IPS DF 4.7 (cell line): ENCODE data around the gene YPEL5.
"Not testable (repeated sequence)": the region's sequence is repeated elsewhere in the genome, so short reads cannot be mapped to it uniquely, and the experiment has no call there.

Experiments used
- DNase-seq: peaks from one replicate; pipeline ENCODE4 v3.0.0-alpha.2; 2013; ENCODE audit warnings: low spot score; ENCODE audit errors: extremely low read depth

The YPEL5 gene

DNA sequence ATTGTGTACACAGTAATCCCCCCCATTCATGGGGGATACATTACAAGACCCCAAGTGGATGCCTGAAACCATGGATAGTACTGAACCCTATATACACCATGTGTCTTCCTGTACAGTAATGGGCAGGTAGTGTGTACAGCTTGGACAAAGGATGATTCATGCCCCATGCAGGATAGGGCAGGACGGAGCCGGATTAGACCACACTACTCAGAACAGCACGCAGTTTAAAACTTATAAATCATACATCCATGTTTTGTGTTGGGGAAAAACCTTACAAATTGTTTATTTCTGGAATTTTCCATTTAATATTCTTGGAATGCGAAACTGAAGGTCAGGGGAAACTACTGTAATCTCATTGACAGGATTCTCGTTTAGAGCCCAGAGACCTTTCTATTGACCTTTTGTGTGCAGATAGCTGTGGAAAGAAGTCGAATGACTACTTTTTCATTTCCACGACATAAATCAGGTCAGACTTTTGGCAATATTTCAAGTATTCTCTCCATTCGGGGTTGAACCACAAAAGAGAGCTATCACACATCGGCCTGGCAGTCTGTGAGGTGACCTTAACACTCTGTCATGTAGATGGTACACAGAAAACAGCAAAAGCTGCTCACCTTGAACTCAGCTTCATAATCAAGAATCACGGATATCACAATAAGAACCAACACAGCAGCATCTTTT lies 9.9 kb upstream of the YPEL5 start:
- no peak for DNase-seq

DNA sequence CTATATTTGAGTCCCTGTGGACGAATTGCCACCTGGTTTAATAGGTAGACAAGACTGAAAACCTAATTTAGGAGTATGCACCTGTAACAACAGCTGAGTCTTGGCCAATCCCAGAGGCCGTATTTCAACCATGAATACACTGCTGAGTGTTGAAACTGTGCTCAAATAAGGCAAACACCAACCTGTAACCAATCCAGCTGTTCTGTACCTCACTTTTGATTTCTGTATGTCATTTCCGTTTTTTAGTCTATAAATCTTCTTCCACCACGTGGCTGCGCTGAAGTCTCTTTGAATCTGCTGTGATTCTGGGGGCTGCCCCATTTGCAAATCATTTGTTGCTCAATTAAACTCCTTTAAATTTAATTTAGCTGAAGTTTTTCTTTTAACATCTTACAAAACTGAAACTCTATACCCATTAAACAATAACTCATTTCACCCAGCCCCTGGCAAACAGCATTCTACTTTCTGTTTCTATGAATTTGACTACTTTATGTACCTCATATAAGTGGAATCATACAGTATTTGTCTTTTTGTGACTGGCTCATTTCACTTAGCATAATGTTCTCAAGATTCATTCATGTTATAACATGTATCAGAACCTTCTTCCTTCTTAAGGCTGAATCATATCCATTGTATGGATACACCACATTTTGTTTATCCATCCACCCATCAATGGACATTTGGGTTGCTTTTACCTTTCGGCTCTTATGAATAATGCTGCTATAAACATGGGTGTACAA lies 7.5 kb upstream of the YPEL5 start:
- DNase-seq = no peak

DNA sequence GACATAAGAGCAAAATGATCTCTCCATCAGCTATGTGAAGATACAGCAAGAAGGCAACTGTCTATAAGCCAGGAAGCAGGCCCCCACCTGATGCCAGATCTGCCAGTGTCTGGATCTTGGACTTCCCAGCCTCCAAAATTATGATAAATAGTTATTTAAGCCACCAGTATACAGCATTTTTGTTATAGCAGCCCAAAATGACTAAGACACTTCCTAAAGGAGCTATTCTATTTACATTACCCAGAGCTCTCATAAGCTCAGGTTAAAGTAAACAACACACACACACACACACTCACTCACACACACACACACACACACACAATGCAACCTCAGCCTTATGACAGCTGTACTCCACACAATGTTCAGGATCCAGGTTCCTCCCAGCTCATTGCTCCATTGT lies 5.7 kb upstream of the YPEL5 start:
- no peak for DNase-seq

DNA sequence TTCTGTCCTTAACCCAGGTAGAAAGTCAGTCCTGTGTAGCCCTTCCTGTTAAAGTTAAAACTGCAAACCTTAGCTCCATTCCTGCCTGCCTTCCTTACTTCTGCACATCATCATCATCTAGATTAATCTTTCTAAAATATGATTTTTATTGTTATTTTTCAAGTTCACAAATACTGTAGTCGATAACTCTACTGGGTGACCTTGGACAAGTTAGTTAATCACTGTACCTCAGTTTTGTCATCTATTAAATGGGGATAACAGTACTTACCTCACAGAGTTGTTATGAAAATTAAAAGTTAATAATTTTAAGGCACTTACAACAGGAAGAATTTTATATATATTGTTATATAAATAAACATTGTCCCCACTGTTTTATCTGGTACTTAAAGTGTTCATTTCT lies 2.5 kb upstream of the YPEL5 start:
- no peak for DNase-seq

DNA sequence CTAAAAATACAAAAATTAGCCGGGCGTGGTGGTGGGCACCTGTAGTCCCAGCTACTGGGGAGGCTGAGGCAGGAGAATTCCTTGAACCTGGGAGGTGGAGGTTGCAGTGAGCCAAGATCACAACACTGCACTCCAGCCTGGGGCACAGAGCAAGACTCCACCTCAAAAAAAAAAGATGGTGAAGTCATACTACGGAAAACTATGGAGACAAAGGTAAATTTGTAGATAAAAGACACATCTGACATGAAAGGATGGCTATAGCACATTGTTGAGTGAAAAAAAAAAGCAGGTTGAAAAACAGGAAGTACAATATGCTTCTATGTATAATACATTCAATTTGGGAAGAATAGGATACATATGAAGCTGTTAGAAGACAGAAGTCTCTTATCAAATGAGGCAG lies 1.9 kb upstream of the YPEL5 start:
- DNase-seq = not testable (repeated sequence)

DNA sequence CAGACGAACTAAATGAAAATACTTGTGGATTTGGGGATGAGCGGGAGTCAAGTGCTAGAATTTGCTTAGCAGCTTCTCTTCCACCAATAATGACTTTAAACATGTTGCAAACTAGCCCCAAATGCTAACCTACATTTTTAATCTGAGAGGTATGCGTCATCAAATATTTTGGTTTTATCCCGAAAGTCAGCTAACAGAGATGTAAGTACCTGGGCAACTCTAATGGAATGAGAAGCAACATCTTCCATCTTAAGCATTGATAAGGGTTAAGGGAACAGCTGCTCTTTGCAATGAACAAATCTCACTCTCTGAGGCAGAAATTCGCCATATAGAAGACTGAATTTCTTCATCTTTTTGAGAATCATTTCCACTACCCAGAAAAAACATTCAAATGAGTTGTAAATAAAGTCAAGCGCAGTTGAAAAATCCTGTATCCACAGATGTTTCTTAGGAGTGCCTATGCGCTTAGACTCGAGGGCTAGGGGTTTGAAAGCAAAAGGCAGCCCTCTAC lies 926 bp upstream of the YPEL5 start:
- no peak for DNase-seq

DNA sequence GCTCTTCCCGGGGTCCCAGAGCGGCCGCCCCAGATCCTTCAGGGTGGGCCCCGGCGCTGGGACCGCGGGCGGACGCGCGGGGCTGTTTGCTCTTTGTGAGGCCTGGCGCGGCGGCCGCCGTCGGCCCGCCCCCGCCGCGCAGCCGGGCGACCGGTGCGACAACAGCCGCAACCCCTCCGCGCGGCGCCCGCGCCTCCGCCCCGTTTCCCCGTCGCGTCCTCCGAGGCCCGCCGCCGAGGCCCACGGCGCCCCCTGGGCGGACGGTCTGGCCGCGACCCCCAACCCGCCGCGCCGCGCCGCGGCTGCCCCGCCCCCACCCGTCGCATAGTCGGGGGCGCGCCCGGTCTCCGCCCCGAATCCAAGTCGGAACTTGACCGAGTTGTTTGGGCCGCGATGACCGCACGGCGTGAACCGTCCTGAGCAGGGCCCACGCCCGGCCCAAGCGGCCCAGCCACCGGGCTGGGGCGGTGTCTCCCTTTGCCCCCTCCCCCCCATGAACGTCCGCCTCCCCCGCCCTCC lies 448 bp downstream of the YPEL5 start:
- DNase-seq = no peak

DNA sequence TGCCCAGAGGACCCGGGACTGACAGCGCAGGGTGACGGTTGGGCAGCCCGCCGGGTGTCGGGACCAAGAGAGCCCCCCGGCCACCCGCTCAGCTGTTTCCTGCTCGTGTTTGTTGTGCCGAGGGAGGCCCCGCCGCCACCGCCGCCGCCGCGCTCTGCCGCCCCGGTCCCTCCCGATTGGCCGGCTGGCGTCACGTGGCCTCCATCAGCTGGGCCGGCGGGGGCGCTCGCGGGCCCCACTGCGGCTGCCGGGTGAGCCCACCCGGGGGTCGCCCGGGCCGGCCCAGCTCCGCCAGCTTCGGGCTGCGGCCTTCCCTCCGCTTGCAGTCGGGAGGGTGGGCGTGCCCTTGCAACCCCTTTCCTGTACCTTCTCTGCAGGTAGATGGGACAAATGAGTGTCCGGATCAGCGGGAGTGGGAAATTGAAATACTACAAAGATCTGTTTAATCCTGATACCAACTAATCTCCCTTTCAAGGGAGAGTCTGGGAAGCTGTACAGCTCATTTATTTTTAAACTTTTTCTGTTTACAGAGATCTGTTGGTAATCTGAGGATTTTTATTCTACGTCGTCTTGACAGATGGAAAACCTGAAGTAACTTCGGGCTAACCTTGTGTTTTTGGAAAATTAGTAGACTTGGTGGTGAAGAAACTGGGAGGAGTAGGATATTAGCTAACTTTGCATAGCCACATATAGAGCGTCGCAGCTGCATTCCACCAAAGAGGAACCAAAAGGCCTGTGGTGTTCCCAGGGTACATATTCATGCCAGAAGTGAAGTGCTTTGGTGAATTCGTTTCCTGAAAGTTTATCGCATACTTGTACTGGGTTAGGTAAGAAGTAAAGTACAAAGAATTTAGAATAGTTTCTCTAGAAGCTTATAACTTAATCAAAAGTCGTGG lies 1.2 kb downstream of the YPEL5 start:
- no peak for DNase-seq

DNA sequence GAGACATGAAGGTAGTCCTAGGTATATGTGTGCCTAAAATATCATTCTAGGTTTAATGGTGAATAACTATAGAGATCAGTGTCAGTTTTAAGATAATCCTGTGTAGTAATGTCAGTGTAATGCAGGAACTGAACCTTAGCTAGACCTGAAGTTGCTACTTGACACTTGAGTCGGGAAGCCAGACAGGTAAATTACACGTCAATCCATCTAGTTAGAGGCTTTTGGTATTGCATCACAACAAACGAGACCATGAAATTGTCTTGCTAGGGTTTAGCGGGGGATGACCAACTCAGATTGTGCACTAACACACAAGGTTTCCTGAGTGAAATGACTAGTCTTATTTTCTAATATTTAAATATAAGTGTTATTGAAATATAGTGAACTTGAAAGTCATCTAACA lies 2.0 kb downstream of the YPEL5 start:
- DNase-seq = no peak

DNA sequence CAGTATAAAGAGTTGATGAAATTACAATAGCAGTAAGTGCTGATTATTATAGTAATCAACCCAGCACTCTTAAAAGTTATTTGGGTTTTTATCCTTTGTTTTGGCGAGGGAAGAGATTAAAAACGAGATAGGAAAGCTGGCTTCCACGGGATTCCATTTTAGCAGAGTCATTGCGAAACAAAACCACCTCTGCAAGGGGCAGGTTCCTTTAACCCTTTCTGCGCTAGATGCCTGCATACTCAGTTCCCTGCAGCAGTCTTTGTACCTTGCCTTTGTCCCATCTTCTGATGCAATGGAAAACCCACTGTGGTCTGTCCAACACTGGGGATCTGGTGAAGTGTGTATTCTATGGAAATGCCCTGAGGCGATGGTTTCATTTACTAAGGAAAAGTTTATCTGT lies 2.7 kb downstream of the YPEL5 start:
- DNase-seq = no peak

DNA sequence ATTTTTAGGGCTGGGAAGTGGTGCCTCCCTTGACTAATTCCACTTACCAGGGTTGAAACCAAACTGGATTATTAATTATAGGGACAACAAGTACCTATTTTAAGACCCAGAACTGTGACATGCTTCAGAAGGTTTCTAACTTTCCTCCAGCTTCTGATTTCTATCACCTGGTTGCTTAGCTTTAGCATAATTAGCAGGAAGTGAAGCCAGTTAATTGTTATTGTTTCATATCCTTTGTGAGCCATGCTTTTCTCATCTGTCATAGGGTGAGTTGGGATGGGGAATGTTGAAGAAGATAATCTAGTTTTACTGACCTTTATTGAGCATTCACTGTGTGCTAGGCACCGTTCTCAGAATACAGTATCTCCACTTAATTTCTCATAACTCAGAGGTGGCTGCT lies 3.2 kb downstream of the YPEL5 start:
- no peak for DNase-seq

DNA sequence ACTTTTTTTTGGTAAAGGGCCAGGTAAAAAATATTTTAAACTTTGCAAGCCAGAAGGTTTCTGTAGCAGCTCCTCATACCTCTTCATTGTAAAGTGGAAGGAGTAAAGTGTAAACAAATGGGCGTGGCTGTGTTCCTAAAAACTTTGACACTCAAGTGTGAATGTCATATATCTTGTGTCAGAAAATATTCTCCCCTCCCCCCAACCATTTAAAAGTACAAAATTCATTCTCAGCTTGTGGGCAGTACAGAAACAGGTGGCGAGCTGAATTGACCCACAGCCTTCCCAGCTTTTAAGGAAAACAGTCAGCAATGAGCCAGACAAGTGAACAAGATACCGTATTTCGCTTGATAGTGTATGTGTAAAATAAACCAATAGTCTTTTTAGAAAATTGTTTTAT lies 4.0 kb downstream of the YPEL5 start:
- no peak for DNase-seq

DNA sequence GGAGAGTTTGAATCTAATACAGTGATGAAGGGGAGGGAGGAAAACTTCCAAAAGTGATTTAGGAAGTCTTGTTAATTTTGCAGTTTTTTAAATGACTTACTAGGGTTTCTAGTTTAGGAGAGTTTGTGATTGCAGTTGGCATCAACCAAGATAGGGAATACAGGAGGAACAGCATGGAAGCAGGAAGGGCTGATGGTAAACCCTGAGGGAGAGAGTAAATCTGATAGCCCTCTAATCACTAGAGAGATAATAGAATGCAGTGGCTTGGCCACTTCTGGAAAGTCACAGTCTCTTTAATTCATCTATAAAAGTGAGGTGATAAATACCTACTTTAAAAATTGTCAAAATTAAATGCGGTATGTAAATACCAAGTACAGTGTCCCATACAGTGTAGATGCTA lies 5.6 kb downstream of the YPEL5 start:
- no peak for DNase-seq

DNA sequence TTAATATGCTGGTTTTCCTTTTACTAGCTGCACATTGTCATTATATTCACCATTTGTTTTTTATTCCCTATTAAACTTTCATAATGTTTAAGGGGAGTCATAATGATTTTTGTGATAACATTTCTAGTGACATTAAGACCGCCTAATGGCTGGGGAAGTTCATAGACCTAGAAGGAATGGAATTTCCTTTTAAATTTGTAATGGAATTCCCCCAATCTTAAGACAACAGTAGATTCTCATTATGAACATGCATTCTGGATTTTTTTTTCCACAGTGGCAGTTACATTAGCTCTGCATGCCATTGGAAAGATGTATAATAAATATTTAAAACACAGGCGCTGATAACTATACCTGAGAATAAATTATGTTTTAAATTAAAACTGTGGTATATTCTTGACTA lies 8.4 kb downstream of the YPEL5 start:
- no peak for DNase-seq

DNA sequence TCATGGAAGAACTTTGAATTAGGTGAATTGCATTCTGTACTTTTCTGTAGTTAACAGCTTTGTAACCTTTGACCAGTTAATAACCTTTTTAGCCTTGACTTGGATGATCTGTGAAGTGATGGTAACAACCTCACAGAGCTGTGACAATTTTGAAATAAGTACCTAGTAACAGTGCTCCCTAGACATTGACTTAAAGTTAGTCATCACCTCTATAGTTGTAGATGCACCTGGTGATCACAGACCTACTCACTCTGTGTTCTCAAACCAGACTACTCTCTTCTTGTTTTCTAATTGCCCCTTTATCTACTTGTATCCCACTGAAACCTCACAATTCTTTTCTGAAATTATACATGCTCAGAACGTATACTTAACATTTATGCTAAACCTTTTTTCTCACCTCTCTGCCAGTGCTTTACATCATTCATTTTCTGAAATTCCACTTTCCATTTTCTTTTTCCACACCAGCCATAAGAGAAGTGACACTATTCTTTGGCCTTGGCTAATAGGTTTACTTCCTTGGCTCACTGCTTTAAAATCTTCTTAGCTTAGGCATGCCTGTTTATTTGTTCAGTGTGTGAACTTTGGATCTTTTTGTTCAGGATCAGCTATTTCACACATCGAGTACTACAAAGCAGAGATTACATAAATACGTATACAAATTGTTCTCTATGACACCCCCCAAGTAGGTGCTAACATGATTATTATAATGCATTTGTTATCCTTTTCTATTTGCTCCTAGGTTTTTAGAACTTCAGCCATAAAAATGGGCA lies 9.3 kb downstream of the YPEL5 start:
- no peak for DNase-seq

DNA sequence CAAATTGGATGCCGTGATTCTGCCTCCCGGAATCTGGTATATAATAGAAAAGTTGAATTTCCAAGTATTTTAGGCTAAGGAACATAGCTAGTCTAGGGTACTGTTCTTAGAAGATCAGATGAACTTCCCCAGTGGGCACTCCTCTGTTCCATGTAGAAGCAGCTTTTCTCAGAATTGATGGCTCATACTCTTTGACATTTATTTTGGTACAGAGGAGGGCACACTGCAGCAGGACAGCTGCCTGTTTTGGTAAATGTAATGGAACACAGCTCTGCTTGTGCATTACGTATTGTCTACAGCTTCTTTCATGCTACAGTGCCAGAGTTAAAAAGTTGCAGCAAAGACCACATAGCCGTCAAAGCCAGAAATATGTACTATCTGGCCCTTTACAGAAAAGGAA lies 10.8 kb downstream of the YPEL5 start:
- no peak for DNase-seq

DNA sequence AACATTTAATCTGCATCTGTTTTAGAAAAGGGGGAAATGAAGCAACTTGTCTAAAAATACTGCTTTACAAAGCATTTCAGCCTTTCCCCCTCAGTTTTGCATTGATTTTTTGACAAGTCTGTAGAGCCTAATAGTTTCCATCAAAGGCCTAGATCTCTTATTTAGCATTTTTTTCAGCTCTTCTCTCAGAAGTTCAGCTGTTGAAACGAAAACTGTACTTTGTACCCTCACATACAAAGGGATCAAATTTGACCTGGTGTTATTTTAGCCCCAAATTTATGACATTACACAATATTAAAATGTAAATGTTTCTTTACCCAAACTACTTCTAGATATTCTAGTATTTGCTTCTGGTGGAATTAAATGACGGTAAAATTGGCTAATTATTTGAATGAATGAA lies 13.0 kb downstream of the YPEL5 start:
- DNase-seq = no peak

DNA sequence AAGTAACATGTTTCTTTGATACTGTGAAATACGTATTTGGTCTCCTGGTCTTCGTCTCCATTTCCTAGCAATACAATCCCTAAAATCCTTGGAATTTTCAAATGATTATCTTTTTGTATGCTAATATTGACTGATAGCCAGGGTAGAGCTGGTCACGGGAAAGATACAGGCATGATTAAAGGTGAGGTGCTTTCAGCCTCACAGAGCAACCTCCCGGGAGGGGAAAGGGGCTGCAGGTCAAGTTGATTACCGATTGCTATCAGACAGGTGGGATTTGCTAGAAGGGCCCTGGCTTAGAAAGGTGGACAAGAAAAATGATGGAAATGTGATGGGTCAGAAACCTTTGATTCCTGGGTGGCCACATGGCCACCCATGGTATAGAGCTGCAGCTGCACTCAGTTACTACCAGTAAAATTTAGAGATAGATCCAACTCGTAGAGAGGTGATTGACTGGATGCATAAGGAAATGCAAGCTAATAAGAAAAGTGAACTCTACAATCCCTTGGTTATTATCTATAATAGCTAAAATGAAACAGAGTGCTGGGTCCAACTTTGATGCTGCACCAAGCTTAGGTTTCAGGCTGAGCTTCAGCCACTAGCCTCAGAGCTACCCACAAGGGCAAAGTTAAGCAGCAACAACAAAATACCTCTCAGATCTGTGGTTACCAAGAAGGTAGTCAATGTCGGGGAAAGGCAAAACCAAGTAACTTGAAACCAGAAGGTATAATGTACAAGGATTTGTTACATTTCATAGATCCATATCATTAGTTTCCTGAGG lies 15.3 kb downstream of the YPEL5 start:
- no peak for DNase-seq

DNA sequence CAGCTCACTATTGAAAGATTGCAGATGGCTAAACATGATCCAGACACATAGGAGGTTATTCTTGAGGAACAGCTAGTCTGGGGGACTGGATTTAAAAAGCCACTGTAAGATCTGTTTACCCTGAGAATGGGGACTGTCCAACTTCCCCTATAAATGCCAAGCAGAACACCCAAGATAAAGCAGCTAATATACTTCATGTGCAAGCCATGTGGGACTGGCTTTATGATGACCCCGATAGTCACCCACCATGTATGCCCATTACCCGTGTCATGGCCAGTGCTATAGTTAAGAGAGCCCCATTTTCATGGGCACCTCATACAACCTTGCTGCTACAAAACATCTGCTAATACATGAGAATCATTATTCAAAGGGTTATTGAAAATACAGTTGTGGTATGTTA lies 16.0 kb downstream of the YPEL5 start:
- DNase-seq = no peak
